ENCODE measurements around the gene NGDN.

- TF ChIP-seq CTCF (IDR thresholded peaks at IDR 0.05; ENCODE audit: low read length) (no peak), EZH2 (IDR thresholded peaks at IDR 0.05; ENCODE audit: borderline replicate concordance, low read length) (no peak)
Observed at GRCh38 chr14:23423657-23424056, 45.8 kb upstream of the NGDN start.

Measured in OCI-LY1 (cell line).